NCI-H460 (cell line): ENCODE data around the gene AKR1C1. TPM values are rescaled to one million over a fixed set of nuclear protein-coding genes. Genes with fewer than 3 reads are reported as not detected.
"Not testable (repeated sequence)": the region's sequence is repeated elsewhere in the genome, so short reads cannot be mapped to it uniquely, and the experiment has no call there.

Experiments
- DNase-seq: peaks from one replicate; pipeline ENCODE4 v3.0.0-alpha.2; 2016; ENCODE audit warnings: low read depth; ENCODE audit errors: extremely low read depth
- polyA plus RNA-seq: library from polyadenylated mRNA; depleted of rRNA; stranded (reverse); fragments of >200 nt; gene quantifications from 2 replicates; pipeline ENCODE4 v1.2.3, GENCODE V29; 2014; cell fraction: nucleus; rRNA removed
- total RNA-seq: library from RNA; depleted of rRNA; stranded (reverse); fragments of >200 nt; shearing (Covaris generic); gene quantifications from 2 replicates; pipeline ENCODE4 v1.2.3, GENCODE V29; 2014; rRNA removed

Gene AKR1C1
- 1,075 and 1,182 TPM in 2 replicates for total RNA-seq
- 895 and 1,099 TPM in 2 replicates for polyA plus RNA-seq

DNA sequence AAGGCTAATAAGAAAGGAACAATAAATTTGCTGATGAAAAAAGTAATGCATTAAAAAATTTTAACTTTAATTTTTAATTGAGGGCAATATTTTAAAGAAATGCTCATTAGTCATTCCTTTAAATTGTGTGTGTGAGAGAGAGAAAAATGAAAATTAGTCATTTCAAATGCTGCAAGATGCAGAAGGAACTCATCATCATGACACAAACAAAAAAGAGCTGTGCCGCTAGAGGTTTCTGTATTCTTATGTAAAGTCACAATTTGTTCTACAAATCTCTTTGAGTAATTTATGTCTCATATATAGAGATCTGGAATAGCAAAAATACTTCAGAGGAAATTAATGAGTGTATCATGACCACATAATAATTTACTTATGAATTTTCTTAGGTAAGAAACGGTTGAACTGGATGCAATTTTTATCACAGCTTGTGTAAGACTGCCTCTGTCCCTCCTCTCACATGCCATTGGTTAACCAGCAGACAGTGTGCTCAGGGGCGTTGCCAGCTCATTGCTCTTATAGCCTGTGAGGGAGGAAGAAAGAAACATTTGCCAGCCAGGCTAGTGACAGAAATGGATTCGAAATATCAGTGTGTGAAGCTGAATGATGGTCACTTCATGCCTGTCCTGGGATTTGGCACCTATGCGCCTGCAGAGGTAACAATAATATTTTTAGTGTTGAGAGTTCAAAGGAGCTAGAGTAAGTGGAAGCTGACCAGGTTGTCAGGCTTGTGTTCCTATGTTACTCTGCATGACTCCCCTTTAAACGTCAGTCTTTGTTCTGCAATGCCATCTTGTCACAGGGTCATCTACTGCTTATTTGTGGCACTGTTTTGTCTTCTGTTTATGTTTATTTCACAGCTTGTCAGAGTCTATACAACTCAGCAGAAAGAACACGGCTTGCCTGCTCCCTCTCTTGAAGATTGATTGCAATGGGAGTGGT, at the start of gene AKR1C1:
Gene AKR1C1 (plus strand): TSS at position 540 of the 939 bp plus-strand sequence. CDS start 30 bp downstream, at position 570.
- peak; percentile 80 for DNase-seq

DNA sequence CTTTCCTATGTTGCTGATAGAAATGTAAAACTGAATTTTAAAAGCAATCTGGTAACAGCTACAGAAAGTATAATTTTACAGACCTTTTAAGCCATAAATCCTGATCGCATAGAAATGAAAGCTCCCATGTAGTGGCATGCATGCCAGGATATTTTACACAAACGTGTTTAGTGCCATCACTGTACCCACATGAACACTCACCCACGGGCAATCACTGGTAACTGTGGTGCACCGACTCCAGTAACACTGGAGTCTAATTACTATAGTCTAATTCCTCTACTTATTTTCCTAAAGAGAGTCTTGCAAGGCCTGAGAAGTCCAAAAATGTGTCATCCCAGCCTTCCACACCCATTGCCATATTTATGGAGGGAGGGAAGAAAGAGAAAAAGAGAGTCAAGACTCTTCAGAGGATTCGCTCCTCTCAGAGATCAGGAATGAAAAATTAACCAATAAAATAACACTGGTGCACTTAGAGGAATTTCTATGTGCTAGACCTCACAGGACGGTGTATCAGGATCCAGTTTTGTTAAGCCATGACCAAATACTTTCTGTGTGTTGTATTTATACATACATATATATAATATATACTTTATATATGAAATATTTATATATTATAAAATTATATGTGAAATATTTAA, 48.9 kb upstream of the AKR1C1 start:
- DNase-seq, result no peak

- DNase-seq, result no peak
Measured at GRCh38 chr10:4916086-4916716, 47.0 kb upstream of the AKR1C1 start.

- no peak for DNase-seq
Measured at GRCh38 chr10:4918236-4918635, 45.0 kb upstream of the AKR1C1 start.

DNA sequence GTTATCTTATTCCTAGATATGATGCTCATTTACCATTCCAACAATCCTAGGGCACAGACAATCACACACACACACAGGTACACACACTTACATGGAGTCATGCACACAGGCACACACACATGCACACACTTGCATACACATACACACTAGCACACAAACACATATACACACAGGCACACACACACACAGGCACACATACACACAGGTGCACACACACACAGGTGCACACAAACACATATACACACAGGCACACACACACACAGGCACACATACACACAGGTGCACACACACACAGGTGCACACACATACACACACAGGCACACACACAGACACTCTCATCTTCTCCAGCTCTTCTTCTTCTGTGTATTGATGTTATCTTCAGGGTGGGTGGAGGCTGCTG, 38.7 kb upstream of the AKR1C1 start:
- DNase-seq, result not testable (repeated sequence)

DNA sequence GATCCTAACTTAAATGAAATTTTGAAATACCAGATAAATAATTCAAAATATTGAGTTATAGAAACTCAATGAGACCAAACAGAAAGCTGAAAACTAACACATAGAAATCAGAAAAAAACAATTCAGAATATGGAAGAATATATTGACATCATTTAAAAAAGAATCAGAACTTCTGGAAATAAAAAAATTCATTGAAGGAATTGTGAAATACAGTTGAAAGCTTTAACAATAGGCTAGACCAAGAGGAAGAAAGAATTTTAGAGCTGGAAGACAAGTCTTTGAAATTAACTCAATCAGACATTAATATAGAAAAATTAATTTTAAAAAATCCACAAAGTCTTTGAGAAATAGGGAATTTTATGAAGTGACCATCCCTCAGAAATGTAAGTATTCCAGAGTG, 36.8 kb upstream of the AKR1C1 start:
- DNase-seq, result no peak

DNA sequence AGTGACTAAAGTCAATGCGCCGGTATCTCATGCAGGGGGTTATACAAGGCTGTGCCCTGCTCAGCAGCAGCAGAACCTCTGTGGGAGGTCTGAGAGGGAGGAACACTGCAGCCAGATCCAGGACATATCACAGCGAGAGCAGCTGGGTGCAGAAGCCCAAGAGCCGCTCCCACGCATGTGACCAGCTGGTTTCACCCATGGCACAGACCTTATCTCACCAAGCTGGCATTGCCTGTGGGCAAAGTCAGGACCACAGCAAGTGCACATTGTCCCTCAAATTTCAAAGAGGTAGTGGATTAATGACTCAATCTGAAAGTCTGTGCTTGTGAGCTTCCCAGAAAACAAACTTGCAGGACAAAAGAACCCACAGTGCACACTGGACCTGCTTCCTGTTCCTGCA, 31.6 kb upstream of the AKR1C1 start:
- no peak for DNase-seq

DNA sequence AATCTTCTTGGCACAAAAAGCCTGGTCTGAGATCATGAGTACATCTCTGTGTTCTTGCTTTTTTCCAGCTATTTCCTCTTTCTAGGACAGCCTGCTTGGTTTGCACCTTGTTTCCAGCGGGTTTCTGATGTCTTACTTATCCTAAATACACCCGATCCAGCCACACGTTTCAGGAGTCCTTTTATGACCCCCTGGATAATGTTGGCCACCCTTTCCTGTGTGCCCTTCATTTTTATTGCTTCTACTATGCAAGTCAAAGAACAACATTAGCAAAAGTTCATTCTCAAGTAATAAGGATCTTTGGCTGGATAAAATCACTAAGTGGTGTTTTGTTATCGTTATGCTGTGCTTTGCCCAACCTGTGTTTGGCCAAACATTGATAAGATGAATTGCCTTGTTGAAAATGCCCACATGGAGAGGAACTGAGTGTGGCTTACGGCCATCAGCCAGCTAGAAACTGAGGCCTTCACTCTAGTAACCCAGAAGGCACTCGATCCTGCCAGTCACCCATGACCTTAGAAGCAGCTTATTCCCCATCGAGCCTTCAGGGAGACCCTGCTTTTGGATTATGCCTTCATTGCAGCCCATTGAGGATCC, 28.7 kb upstream of the AKR1C1 start:
- no peak for DNase-seq

DNA sequence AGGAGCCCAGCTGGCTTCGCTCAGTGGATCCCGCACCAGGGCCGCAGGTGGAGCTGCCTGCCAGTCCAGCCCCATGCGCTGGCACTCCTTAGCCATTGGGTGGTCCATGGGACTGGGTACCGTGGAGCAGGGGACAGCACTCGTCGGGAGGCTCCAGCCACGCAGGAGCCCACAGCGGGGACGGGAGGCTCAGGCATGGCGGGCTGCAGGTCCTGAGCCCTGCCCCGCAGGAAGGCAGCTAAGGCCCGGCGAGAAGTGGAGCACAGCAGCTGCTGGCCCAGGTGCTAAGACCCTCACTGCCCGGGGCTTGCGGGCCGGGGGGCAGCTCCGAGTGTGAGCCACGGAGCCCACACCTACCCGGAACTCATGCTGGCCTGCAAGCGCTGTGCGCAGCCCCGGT, 25.9 kb upstream of the AKR1C1 start:
- no peak for DNase-seq

GRCh38 chr10:4939224-4940072, 23.8 kb upstream of the AKR1C1 start:
- DNase-seq, result no peak

DNA sequence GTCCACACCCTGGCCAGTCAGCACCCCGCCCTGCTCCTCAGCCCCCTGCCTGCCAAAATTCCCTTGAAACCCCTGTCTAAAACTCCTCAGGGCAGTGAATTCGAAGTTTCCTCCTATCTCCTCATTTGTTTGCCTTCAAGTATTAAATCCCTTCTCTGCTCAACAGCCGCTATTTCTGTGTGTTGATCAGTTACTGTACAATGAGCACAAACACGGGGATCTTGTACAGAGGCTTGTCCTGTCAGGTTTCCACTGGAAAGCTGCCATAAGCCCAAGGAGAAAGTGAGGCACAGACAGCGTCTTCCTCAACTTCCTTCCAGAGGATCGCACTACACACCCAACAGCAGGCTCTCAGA, 23.2 kb upstream of the AKR1C1 start:
- DNase-seq, result not testable (repeated sequence)

DNA sequence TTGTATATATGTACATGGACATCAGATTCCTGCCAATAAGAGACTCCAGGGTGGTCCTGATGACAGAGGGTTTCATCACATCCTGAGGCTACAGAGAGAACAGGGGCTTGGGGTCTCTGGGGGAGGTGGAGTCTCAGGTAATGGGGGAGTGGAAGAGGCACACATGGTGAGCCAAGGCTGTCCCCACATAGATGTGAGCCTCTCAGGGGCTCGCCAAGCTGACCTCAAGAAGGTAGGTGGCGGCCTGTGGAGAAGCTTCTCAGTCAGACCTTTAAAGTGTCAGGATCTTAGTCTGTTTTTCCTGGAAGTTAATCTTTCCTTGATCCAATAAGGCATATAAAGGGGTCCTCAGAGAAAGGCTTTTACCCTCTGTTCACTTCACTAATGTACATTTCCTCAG, 22.3 kb upstream of the AKR1C1 start:
- not testable (repeated sequence) for DNase-seq

GRCh38 chr10:4941540-4942330, 21.5 kb upstream of the AKR1C1 start:
- DNase-seq, result peak; percentile 96

DNA sequence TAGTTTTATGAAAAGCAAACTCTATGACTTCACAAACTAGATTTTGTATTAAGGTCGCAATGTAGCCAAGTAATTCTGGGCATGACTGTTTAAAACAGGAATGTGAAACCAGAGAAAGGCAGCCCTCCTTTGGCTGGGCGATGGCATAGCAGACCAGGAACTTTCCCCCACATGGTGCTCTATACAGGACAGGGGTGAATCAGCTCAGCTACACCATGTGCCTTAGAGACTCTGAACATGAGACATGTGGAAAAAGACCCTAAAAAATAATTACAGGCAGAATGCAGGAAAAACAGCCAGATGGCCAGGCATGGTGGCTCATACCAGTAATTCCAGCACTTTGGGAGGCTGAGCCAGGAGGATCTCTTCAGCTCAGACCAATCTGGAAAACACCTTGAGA, 20.3 kb upstream of the AKR1C1 start:
- not testable (repeated sequence) for DNase-seq

DNA sequence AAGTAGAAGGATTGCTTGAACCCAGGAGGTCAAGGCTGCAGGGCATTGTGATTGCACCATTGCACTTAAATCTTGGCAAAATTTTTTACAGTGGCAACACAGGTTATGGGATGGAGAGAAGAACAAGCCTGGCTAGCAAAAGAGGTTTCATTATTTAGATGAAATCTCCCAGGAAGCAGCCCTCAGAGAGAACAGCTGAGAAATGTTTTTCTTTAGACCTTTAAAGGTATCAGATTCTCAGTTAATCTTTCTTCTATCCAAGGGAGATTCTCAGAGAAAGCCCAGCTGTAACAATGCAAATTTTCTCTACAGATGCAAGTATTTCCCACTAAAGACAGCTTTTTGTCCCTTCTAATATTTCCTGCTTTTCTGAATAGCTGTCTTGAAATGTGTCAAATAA, 19.8 kb upstream of the AKR1C1 start:
- DNase-seq, result not testable (repeated sequence)

DNA sequence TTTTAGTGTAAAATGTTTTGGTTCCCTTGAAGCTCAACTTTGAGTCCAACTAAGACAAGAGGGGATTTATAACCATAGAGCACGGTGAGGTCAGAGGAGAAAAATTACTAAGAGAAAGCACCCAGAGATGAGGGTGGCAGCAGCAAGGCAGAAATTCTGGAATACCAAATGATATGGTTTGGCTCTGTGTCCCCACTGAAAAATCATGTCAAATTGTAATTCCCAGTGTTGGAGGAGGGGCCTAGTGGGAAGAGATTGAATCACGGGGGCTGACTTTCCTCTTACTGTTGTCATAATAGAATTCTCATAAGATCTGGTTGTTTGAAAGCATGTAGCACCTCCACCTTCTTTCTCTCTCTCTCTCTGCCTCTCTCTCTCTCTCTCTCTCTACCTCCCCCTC, 19.4 kb upstream of the AKR1C1 start:
- no peak for DNase-seq

GRCh38 chr10:4944841-4945240, 18.4 kb upstream of the AKR1C1 start:
- DNase-seq, result no peak

- DNase-seq, result no peak
Measured at GRCh38 chr10:4945766-4946717, 17.2 kb upstream of the AKR1C1 start.
